Activated naive CD4-positive, alpha-beta T cell (primary cell): ENCODE measurements around the gene PTGES3.
"Not testable (repeated sequence)": the region's sequence is repeated elsewhere in the genome, so short reads cannot be mapped to it uniquely, and the experiment has no call there.

Experiments
- DNase-seq, 4 experiments: peaks; one replicate each; lab custom pipeline; 2025; lab: John Stamatoyannopoulos, UW

PTGES3 gene

DNA sequence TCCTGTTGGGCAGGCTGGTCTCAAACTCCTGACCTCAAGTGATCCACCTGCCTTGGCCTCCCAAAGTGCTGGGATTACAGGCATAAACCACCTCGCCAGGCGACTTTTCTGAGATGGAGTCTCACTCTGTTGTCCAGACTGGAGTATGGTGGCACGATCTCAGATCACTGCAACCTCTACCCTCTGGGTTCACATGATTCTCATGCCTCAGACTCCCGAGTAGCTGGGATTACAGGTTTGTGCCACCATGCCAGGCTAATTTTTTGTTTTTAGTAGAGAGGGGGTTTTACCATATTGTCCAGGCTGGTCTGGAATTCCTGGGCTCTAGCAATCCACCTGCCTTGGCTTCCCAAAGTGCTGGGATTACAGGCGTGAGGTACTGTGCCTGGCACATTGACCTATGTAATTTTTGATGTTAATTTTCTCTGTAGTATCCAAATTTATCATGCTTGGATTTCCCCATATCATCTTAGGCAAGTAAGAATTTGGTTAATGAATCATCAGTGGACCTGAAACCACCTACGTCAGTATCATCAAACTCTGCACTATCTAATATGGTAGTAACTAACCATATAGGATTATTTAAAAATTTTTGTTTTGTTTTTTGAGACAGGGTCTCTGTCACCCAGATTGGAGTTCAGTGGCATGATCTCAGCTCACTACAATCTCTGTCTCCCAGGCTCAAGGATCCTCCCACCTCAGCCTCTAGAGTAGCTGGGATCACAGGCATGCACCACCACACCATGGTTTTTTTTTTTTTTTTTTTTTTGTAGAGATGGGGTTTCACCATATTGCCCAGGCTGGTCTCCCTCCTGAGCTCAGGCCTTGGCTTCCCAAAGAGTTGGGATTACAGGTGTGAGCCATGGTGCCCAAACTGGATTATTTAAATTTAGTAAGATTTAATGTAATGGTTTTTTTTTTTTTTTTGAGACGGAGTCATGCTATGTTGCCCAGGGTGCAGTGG lies 30.4 kb downstream of the PTGES3 start:
- DNase-seq: no peak

DNA sequence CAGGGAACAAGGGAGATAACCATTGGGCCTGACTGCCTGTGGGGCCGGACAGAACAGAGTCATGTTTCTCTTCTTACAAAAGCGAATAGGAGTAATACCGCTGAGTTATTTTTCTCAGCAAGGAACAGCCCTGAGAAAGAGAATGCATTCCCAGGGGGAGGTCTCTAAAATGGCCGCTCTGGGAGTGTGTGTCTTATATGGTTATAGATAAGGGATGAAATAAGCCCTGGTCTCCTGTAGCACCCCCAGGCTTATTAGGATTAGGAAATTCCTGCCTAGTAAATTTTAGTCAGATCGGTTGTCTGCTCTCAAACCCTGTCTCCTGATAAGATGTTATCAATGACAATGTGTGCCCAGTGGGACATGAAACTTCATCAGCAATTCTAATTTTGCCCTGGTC lies 34.3 kb downstream of the PTGES3 start:
- not testable (repeated sequence) for DNase-seq

DNA sequence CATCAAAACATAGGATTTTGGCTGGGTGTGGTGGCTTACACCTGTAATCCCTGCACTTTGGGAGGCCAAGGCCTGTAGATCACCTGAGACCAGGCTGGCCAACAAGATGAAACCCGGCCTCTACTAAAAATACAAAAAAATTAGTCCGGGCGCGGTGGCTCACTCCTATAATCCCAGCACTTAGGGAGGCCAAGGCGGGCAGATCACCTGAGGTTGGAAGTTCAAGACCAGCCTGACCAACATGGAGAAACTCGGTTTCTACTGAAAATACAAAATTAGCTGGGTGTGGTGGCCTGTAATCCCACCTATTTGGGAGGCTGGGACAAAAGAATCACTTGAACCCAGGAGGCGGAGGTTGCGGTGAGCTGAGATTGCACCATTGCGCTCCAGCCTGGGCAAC lies 40.1 kb downstream of the PTGES3 start:
- not testable (repeated sequence) for DNase-seq

DNA sequence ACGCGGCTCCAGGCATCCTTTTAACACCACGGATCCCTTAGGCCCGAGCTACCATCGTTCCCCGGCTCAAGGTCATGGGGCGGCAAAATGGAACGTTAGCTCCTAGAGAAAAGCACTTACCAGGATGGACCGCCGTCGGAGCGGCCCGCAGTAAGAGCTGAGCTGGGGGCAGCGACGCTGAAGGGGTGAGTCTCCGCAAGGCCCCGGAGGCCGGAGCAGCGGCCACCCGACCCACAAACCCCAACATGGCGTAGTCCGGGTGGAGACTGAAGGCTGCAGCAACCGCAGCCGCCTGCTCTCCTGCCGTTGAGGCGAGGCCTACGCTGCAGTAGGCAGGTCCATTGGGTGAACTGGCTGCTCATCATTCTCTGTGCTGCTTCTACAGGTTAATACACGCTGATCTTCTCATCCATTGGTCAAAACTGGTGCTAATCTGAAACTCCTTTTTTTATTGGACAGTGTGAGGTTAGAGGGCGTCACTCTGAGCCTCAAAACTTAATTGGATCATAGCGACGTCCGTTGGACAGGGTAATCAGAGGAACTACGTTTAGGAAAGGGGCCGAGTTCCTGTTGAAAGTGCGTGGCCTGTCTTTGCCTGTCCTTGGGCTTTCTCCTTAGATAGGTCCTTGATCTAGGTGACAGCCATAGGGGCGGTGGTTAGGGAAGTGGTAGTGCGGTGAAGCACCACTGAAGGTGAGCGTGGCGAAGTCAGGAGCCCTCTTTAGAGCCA lies 42.2 kb downstream of the PTGES3 start, which contains the start of gene ATP5F1B:
ATP5F1B (minus strand) TSS at position 268 of the 730 bp plus-strand sequence; CDS start at position 247, 21 bp downstream.
- DNase-seq: peak; percentile 59 to 81 (median 69)

DNA sequence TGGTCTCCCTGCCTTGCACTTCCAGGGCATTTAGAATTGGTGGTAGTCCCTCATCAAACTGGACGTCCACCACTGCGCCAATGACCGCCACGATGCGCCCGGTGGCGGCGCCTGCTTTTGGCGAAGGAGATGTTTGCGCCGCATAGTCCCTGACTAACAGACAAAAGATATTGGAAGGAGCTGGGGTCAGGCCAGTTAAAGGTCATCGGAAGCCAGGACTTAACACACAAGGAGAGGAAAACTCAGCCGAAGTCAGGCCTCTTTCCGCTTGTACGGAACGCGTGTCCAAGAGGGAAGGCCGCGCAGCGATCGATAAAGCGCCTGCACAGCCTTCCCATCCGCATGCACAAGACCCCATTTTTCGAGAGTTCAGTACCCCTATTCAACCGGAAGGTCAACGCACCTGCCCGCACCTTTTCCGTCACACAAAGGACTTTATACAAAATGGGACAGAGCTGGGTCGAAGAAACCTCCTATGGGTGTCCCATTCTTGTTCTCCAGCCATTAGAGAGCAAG lies 42.8 kb downstream of the PTGES3 start:
- DNase-seq: peak in 1 of 4 experiments; percentile 32

DNA sequence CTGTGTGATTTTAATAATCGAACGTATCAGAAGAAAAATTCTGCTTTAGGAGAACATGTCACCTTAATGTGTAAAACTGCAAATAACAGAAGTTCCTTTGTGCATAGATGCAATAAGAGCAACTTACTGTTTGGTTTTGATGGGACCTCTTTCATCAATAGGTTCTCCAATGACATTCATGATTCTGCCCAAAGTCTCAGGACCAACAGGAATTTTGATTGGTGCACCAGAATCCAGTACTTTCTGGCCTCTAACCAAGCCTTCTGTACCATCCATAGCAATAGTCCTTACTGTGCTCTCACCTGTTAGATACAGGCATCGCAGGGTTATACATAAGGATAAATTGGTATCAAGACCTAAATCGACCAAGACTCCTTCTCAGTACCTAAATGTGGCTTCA lies 43.4 kb downstream of the PTGES3 start:
- DNase-seq: no peak

DNA sequence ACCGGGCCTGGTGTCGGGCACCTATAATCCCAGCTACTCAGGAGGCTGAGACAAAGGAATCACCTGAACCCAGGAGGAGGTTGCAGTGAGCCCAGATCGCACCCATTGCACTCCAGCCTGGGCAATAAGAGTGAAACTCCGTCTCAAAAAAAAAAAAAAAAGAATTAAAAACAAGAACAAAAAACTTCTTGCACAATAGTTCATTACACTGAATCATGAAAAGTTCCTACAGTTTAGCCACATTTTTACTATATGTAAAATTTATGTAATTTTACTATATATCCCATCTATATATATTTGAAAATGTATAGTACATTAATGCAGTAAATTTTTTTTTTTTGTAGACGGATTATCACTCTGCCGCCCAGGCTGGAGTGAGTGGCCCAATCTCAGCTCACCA lies 46.9 kb downstream of the PTGES3 start:
- DNase-seq: no peak

DNA sequence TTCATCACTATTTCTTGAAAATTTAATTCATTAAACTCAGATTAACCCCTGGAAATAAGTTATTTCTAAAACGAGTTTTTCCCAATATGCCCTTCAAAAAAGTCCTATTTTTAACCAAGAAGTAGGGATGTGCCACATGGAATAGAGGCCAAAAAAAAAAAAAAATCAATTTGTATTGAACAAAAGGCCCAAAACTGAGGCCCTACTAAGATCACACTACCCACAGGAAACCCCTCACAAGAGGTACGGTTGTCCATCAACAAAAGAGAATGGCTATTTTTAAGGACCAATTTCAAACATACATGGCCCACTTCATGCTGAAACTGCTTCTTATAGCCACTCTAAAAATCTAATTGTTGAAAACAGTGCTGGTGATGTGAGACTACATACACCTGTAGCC lies 50.5 kb downstream of the PTGES3 start:
- no peak for DNase-seq

DNA sequence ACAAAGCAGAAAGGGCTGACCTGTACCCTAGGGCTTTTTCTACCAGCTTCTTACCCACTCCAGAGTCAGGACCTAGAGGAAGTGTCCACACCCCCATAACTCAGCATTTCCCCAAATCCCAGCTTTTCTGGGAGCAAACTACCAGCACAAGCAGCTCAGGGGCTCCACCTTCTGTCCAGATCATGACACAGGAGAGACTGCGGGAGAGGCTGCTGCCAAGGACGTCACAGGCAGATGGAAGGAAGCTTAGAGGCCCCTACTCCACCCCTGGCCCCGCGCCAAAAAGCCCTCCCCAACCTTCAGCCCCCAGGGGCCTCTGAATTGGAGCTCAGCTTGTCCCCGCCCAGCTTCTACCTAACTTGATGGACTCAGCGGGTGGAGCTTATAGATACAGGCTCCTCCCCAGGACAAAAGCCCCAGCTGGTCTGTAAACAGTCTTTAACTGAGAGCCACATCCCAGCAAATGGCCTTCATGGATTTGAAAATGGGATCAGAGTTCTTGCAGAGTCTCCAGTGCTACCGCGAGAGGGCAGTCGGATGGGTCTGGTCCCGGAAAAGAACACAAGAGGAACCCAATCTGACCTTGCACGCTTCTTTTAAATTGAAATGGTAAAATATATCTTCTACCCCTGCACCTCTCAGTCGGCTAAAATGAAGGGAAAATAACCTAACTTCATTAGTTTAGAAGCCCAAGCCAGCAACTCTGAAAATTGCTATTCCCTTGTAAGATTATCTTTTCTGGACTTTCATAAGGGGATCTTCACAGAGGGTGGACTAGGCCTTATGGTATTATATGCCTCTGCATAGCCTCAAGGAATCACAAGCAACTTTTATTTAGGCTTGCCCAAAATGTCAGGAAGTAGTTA lies 51.2 kb downstream of the PTGES3 start:
- DNase-seq: peak; percentile 56 to 94 (median 79)

DNA sequence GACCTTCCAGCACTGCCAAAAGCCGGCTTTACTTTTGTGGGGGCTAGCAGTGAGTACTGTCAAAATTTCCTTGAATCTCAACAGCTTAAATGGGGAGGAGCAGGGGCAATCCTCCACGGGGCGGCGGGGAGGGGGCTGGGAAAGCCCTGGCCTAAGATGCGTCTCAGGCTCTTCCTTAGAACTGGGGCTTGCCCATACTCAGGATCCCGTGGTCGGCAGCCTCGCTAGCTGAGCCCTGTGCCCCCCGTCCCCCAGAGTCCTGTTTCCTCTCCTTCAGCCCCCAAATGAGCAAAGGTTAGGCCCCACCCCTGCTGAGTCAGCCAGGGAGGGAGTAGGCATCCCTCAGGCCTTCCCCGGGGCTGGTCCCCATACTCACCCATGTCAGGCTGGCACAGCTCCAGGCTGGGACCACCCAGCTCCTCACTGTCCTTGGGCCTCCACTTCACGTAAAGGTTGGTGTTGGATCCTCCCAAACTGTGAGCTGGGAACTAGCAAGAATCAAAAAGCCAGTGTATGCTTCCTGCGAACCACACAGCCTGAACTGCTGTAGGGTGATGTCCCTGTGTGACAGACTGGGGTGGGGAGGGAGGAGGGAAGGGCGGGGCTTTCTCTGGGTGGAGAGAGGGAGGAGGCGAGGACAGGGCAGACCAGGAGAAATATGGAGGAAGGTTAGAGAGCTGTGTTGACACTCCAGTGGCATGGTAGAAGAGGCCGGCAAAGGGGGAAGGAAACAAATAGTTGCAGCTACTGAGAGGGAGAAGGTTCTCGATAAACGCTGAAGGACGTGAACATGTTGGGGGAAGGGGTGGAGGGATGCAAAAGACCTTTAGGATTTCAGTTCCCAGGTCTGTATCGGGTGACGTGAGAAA lies 52.0 kb downstream of the PTGES3 start:
- DNase-seq: peak; percentile 19 to 58 (median 44)

DNA sequence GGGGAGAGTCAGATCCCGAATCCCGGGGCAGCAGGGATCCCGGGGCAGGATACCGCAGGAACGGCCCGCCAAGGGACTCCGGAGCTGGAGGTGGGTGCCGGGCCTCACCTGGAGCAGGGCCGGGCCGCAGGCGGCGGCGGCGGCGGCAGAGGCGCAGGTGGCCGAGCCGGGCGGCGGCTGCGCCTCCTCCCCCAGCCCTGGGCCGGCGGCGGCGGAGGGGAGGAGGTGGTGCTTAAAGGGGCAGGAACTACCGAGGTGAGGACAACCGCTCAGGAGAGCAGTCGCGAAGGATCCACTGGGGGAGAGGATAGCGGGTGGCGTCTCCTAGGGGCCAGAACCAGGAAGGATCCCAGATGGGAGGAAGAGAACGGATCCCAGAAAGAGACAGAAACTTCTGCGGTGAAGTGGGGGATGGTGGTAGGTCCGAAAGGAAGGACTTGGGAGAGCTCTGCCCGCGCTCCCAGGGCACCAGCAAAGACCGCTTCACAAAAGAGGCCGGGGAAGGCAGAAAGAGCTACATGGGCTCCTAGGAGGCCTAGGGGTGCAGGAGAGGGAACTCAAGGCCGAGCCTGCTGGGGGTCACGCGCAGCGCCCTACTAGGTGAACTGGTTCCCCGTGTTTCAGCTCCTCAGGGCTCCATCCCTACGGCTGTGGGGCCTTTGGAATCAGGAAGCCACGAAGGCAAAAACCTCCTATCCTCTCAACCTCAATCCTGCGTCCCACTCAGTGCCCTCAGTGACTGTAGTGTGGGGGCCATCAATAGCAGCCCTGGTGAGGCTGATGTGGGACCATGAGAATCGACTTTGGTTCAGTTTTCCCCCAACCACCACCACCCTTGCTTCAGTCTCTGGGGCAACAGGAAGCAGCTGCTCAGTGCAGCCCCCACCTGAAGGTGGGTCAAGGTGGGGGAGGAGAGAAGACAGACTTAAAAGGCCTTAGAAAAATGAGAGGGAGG lies 53.0 kb downstream of the PTGES3 start:
- peak in 3 of 4 experiments; percentile 14 to 47 (median 21) for DNase-seq

DNA sequence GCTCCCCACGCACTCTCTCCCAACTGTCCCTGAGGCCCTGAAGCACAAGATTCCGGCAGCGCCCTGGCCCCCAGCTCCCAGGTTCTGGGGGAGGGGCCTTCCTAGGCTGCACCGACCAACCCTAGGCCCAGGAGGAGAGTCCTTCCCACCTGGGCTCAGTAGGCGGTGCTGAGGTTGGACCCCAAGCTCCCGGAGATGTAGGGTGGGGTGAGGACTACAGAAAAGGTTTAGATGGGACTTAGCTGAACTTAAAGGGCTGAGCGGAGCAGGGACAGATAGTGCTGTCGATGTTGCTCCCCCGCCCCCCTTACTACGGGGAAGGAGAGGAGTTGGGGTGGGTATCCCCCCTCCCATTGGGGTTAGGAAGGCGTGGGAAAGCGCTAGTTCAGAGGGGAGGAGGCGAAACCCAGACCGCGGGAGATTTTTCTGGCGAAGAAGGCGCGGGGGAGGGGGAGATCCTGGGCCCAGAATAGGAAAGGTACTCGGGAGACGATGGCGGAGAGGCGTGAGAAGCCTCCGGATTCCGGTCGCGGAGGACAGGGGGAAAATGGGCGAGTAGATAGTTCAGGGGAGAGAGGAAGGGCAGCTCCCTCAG lies 53.7 kb downstream of the PTGES3 start:
- DNase-seq: no peak

DNA sequence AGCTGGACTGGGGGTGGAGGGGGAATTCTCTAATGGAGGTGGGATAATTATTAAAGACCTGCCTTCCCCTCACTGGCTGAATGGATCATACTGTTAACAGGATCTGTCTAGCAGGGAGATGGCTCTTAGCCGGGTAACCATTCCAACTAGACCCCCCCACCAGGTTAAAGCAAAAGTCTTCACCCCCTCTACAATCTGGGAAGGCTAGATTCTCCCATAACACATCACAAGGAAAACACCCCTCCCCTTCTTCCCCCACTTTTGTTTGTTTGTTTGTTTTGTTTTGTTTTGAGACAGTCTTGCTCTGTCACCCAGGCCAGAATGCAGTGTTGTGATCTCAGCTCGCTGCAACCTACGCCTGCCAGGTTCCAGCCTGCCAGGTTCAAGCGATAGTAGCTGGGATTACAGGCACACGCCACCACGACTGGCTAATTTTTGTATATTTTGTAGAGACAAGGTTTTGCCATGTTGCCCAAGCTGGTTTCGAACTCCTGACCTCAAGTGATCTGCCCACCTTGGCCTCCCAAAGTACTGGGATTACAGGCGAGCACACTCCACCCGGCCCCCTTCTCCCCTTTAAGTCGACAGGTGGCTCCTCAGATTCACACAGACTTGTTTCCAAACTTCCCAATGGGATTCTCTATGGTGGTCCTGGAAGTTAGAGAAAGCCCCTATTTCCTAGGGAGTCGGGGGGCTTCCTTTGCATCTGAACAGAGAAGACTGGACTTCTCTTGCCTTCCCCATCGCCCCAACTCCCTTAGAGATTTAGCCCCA lies 54.4 kb downstream of the PTGES3 start:
- DNase-seq: no peak

DNA sequence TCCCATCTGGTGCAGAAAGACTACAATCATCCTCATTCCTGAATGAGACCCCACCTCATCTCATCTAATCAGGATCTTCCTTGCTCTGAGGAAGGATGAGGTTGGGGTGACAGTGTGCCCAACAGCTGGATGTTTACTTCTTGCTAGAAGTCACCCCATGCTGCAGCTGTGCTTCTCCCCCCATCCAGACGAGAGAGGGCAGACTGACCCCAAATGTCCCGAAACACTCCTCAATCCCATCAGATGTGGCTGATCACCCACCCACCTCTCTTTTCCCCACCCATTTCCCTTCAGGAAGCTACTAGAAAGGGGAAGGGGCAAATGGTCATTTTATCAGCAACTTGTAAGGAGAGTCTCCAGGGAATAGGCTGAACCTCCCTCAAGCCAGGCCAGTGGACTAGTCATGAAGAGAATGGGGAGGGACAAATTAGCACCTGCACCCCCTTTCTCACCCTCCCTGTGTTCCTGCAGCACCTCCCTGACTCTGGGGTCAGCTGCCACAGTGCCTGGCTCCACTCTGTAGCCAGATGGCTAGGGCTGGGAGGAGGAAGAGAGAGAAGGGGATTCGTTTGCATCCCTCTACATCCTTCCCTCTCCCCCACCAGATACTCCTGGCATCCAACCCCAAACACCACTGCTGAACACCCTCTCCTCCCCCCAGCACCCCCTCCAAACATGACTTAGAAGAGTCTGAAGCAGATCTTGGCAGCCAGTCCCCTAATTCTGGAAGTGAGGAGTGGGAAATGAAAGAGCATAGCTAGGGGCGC lies 55.2 kb downstream of the PTGES3 start:
- DNase-seq: no peak

DNA sequence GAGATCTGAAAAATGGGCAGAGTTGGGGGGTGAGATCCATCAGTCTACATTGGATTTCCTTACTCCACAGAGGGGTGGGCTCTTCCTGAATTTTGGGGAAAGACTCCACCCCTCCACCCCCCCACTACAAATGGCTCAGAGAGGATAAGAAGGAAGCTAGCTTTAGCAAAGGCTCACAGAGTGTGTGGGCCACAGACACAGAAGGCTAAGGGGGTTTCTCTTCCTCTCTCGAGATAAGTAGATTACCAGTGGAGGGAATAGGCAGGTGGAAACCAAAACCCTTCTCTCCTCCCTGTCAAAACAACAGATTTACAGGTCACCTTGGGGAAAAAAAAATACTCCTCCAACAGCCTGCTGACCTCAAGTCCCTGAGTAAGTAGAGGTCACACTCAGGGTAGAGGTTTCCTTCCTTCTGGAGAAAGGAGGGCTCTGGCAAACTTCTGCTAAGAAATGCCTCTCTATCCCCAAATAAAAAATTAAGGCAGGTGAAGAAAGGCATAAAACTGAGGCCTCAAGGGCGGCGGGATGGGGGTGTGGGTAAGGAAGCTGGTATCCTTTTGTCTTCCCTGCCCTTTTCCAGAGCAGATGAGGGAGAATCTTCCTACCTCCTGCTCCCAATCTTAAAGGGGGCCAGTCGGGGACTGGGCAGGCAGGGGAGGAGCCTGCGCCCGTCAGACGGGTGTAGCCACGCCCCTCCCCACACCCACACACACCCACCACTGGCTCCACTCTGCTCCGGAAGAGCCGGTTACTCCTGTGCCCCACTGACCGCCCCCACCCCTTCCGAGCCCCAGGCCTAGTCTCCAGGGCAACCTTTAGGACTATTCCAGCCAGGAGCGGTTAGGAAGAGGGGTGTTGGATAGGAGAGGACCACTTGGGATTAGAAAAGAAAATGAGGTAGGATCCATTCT lies 56.0 kb downstream of the PTGES3 start:
- peak in 1 of 4 experiments; percentile 39 for DNase-seq

DNA sequence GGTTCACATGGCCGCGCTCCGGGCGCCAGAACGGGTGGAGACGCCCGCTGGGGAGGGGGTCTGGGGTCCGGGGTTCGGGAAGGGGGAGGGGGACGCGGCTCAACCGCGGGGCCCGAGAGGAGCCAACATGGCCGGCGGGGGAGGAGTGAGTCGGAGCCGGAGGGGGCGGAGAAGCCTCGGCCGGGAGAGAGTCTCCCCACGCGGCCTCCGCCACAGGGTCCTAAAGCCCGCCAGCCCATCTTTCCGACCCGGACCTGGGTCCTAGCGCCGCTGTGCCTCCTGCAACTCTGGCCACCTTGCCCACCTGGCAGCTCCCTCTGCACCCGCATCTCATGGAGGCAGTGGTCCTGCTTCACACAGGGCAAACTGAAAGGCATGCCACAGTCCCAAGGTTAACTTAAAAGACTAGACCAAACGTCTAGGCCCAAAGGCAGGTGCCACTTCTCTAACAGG lies 57.9 kb downstream of the PTGES3 start, which contains the start of gene BAZ2A:
BAZ2A (minus strand) TSS at position 147 of the 453 bp plus-strand sequence. CDS start 12,796 bp downstream, outside the sequence.
- DNase-seq: peak; percentile 58 to 79 (median 67)
